Hypothalamus (tissue), 51 donors: ENCODE measurements around the gene KBTBD2.
"Not testable (repeated sequence)": the region's sequence is repeated elsewhere in the genome, so short reads cannot be mapped to it uniquely, and the experiment has no call there.

Experiments used
- DNase-seq, 51 donors: peaks; one replicate each; lab custom pipeline; 2025; lab: John Stamatoyannopoulos, UW

The KBTBD2 gene

DNA sequence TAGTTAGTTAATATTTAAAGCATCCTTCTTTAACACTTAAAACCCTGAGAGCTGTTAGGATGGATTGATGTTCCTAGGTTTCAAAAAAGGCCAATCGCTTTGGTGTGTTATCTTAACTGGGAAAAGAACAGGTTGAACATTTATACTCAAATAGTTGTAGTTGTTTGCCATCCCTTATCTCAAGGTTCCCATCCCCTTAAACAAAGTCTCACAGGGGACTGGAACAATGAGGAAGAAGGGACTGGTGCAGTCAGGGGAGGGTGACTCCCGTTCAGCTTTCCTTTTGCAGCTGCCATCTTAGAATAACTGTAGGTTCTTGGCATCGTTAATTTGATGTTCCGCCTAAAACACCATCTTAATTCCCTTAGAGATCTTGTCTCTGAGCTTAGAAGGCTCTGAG is 2.6 kb upstream of the KBTBD2 start:
- no peak for DNase-seq

- no peak for DNase-seq
These were observed 2.2 kb upstream of the KBTBD2 start for GRCh38 chr7:32893722-32894121.

DNA sequence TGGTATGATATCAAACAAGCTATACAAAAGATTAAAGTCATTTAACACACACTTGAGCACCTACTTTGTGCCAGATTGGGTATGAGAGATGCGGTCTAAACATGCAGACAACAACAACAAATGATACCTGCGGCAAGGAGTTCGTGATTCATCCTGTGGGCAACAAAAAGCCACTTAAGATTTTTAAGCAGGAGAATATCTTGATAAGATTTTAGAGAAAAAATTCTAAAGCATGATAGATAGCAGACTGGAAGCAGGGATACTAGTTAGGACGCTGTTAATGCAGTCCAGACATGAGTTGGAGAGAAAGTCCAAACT is 1.6 kb upstream of the KBTBD2 start:
- no peak for DNase-seq

- peak in 39 of 51 donors; percentile 26 to 90 (median 51) for DNase-seq
These were observed 1.1 kb upstream of the KBTBD2 start for GRCh38 chr7:32892521-32893206.

DNA sequence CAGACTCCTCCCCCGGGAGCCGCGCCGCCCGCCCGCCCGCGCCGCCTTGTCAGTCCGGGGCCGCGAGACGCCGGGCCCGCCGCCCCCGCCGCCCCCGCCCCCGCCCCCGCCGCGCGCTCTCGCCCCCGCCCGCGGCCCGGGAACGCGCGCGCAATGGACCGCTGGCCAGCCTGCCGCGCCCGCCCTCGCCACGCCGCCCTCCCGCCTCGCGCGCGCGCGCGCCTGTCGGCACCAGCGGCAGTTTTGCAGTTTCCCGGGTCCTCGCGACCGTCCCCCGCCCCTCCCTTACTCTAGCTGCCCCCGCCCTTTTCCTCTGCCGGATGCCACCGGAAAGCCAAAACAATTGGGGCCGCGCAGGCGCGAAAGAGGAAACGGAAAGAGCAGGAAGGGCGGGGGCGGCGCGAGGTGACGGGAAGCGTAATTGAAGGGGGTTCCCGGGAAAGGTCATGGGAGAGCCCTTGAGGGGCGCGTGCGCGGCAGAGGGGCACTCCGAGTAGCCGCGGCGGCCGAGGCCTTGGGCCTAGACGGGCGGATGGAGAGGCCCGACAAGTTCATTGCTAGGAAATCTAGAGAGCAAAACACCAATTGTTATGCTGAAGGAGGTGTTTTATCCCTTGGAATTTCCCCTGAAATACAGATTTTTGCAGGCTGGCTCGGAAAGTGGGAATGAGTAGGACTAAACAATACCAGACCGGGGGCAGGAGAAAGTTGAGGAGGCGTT is 400 bp upstream of the KBTBD2 start:
- peak; percentile 70 to 97 (median 92) for DNase-seq

DNA sequence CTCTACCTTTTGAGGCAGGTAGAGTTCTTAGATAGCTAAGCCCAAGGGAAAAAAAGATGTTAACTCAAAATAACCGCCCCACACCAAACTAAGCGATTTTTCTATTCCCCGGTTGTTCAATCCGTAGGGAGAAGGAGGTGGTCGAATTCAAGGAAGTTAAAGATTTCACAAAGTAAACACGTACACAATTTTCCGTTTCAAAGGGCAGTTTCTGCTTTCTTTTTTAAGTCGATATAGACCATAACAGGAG is 842 bp downstream of the KBTBD2 start:
- DNase-seq = peak in 1 of 51 donors; percentile 37

DNA sequence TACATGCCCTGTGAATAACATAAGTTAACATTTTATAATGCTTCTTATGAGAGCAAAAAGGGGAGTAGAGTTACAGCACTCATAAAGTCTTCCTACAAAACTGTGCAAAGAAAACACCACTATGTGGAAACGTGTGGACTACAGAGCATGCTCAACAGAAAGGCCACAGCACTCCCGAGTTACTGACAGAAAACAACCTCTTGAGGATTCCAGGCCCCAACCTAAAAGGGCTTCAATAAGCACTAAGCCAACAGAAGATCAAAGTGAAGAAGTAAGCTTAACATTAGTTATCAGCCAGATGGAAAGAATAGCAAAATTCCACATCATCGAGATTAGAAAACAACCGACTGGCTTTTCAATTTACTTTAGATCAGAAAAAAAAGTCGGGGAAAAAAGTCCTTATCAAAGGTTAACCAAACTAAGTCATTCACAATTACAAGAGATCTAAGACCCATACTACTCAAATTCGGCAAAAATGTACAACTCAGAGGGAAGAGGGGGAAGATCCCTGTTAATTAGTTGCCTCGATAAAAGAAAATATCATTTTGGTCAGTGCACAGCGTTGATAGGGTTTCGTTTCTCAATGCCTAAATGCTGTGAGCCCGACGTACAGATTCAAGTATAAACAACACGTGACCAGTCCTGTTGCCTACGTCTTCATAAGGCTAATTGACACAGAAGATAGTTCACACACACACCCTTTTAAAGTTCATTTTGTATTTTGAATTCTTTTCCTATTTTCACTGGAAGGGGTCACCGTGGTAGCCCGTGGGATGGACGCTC is 1.4 kb downstream of the KBTBD2 start:
- DNase-seq = peak in 11 of 51 donors; percentile 4 to 66 (median 7)

- DNase-seq = no peak
These were observed 3.1 kb downstream of the KBTBD2 start for GRCh38 chr7:32888505-32888904.

GRCh38 chr7:32887395-32887794 is 4.2 kb downstream of the KBTBD2 start:
- DNase-seq = no peak

DNA sequence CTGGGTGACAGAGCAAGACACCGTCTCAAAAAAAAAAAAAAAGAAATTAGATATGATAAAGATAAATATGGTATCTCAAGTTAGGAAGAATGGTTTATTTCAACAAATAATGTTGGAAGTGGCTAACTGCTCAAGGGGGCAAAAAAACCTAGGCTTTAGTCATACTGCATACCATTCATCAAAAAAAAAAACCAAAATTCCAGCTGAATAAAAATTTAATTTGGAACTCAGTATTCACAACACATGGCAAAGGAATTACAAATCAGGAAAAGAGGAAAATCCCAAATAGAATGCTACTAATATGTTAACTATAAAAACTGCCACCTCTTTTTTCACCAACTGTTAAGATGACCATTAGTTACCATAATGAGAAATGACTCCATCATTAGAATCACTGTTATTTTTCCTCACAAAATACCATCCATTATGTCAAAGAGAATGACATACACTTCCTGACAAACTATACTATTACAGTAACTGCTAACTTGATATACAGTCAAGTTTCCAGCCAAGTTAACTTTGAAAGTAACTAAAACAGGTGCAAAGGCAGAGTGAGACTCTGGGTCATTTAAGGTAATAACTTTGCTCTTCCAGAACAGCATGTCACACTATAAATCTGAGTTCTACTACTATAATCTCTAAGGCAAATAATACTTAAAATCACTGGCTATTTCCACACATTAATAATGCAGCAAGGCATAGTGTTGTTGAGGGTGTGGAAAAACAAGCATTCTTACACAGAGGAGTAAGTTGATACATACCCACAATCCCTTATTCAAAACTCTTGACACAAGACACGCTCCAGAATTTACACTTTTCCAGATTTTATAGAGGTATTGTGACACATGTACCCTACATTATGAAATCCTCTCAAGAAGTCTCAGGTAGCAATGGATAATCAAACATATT is 10.2 kb downstream of the KBTBD2 start:
- no peak for DNase-seq

DNA sequence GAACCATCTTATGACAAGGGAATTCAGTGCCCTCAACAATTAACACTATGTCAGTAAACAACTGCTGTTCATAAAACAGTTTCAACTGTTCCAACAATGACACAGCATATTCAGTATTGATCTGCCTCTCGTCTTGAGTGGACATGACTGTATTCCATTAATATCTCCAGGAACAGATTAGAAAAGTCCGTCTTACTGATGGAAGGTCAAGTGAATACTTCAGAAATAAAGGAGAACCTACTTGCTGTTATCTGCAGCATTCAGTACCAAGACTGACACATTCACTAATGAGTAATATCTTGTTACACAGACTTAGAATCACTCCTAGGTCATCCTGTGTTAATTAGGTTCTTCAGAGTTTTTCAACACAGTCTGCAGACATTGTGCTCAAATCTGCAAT is 12.1 kb downstream of the KBTBD2 start:
- DNase-seq = no peak

DNA sequence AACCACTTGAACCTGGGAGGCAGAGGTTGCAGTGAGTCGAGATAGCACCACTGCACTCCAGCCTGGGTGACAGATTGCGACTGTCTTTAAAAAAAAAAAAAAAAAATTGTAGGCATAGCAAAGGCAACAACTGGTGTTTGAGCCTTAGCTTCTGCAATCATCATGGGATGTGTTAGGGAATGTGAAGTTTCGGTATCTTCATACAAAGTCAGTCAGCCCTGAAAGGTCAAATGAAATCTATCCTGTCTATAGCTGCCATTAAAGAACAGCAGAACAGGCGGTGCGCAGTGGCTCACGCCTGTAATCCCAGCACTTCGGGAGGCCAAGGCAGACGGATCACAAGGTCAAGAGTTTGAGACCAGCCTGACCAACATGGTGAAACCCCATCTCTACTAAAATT is 13.5 kb downstream of the KBTBD2 start:
- not testable (repeated sequence) for DNase-seq

GRCh38 chr7:32872421-32872820 is 19.1 kb downstream of the KBTBD2 start:
- DNase-seq = no peak

- DNase-seq = no peak
These were observed 19.8 kb downstream of the KBTBD2 start for GRCh38 chr7:32871624-32872371.

DNA sequence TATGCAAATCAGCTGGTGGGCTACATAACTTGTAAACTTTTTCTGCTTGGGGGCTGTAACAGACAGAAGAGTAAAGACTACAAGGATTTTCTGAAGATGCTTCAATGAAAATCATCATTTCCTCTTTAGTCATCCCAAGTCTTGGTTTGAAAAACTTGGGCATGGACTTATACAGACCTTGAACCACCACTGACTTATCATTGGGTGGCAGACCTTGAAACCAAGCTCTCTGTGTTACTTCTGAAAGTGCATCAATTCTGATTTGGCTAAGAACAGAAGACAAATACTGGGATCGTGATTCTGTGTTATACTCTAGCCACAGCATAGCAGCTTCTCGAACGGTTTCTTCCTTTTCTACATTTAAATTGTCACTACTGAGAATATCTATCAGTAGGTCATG is 21.3 kb downstream of the KBTBD2 start:
- DNase-seq = no peak

GRCh38 chr7:32869716-32870115 is 21.8 kb downstream of the KBTBD2 start:
- DNase-seq = no peak

GRCh38 chr7:32868116-32868515 is 23.4 kb downstream of the KBTBD2 start:
- no peak for DNase-seq

GRCh38 chr7:32865448-32866030 is 26.0 kb downstream of the KBTBD2 start:
- no peak for DNase-seq

DNA sequence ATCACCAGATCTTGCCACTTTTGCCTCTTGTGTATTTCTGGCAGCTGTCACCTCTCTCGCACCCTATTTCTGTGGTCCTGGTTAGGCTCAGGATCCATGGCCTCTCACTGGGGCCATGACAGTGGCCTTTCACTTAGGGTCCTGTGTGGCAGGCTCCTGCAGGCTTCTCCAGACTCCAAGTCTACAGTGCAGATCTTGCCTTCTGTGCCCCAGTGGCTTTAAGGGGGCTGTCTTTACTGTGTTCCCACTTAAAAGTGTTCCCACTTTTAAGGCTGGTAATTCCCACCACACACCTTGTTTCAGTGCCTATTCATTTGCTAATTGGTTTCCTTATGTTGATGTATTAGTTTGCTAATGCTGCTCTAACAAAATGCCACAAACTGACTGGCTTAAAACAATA is 27.7 kb downstream of the KBTBD2 start:
- DNase-seq = not testable (repeated sequence)

DNA sequence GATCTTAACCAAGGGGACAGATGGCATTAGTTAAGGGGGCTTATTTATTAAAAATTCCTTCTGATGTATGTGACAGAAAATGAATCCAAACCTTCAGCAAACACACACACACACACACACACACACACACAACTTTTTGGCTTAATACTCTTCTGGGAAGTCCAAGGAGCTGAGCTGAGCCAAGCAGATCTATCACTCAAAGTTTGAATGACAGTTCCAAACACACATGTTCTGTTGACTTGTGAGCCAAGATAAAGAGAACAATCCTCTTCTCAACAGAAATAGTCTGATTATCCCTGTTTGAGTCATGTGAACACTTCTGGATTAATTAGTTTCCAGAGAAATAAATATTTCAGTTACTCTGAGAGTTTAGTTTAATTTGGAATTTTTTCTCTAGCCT is 31.5 kb downstream of the KBTBD2 start:
- no peak for DNase-seq
